Endothelial cell (in vitro differentiated cells): ENCODE results near the gene MYO9B. TPM values are rescaled to one million over a fixed set of nuclear protein-coding genes. Genes with fewer than 3 reads are reported as not detected.

ENCODE experiments used
- DNase-seq: peaks from one replicate; pipeline ENCODE4 v3.0.0; 2021; ENCODE audit warnings: low spot score
- H3K27ac Mint-ChIP-seq: one replicate; pipeline ENCODE4 v1.8.0; 2021; ENCODE audit warnings: mixed read lengths, inconsistent platforms; ENCODE audit not compliant: unreplicated experiment
- H3K27me3 Mint-ChIP-seq: one replicate; pipeline ENCODE4 v1.8.0; 2021; ENCODE audit warnings: mild to moderate bottlenecking, moderate library complexity, mixed read lengths, inconsistent platforms; ENCODE audit not compliant: unreplicated experiment
- H3K36me3 Mint-ChIP-seq: one replicate; pipeline ENCODE4 v1.8.0; 2021; ENCODE audit warnings: mild to moderate bottlenecking, low read depth, mixed read lengths, inconsistent platforms; ENCODE audit not compliant: unreplicated experiment
- H3K4me1 Mint-ChIP-seq: one replicate; pipeline ENCODE4 v1.8.0; 2021; ENCODE audit warnings: mild to moderate bottlenecking, mixed read lengths, inconsistent platforms; ENCODE audit not compliant: unreplicated experiment
- H3K4me3 Mint-ChIP-seq: one replicate; pipeline ENCODE4 v1.8.0; 2021; ENCODE audit warnings: mild to moderate bottlenecking, mixed read lengths, inconsistent platforms; ENCODE audit not compliant: unreplicated experiment
- H3K9me3 Mint-ChIP-seq: one replicate; pipeline ENCODE4 v1.8.0; 2021; ENCODE audit warnings: mixed read lengths, inconsistent platforms; ENCODE audit not compliant: unreplicated experiment
- total RNA-seq: library from RNA; stranded (reverse); fragmentation: NEBNext Ultra II Directional; extraction: Animal tissue kit (Norgen Biotek cat#: 25700); gene quantifications from one replicate; pipeline ENCODE4 v1.2.1, GENCODE V29; 2021; ENCODE audit not compliant: unreplicated experiment
- TF ChIP-seq, protein P1 (sequence below): fragments of 200-600 bp; sonication (generic); IDR thresholded peaks from one replicate; pipeline ENCODE4 v1.5.0; 2021; ENCODE audit warnings: antibody characterized with exemption; ENCODE audit not compliant: unreplicated experiment

MYO9B gene
- total RNA-seq, 1 donor from 2014 or later: 62.4 TPM

DNA sequence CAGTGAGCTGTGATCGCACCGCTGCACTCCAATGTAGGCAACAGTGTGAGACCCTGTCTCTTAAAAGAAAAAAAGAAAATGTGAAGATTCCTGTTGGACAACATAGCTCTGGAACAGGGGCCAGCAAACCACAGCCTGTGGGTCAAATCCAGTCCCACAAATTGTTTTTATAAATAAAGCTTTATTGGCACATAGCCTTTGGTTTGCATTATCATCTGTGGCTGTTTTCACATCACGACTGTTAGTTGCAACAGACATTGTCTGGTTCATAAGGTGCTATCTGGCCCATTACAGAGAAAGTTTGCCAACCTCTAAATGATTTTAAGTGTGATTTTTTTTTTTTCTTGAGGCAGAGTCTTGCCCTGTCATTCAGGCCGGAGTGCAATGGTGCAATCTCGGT is 90.1 kb downstream of the MYO9B start:
- no peak overlapping the region for H3K27ac Mint-ChIP-seq
- H3K9me3 Mint-ChIP-seq: no peaks in the 10 kb centered on the region
- H3K36me3 Mint-ChIP-seq: peaks cover 36% of the 10 kb centered on the region
- TF ChIP-seq, protein P1, sequence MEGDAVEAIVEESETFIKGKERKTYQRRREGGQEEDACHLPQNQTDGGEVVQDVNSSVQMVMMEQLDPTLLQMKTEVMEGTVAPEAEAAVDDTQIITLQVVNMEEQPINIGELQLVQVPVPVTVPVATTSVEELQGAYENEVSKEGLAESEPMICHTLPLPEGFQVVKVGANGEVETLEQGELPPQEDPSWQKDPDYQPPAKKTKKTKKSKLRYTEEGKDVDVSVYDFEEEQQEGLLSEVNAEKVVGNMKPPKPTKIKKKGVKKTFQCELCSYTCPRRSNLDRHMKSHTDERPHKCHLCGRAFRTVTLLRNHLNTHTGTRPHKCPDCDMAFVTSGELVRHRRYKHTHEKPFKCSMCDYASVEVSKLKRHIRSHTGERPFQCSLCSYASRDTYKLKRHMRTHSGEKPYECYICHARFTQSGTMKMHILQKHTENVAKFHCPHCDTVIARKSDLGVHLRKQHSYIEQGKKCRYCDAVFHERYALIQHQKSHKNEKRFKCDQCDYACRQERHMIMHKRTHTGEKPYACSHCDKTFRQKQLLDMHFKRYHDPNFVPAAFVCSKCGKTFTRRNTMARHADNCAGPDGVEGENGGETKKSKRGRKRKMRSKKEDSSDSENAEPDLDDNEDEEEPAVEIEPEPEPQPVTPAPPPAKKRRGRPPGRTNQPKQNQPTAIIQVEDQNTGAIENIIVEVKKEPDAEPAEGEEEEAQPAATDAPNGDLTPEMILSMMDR: no peak
- H3K4me1 Mint-ChIP-seq: no peaks in the 10 kb centered on the region
- no peak for DNase-seq
- H3K4me3 Mint-ChIP-seq: no peak overlapping the region
- H3K27me3 Mint-ChIP-seq: peaks cover 1% of the 10 kb centered on the region

DNA sequence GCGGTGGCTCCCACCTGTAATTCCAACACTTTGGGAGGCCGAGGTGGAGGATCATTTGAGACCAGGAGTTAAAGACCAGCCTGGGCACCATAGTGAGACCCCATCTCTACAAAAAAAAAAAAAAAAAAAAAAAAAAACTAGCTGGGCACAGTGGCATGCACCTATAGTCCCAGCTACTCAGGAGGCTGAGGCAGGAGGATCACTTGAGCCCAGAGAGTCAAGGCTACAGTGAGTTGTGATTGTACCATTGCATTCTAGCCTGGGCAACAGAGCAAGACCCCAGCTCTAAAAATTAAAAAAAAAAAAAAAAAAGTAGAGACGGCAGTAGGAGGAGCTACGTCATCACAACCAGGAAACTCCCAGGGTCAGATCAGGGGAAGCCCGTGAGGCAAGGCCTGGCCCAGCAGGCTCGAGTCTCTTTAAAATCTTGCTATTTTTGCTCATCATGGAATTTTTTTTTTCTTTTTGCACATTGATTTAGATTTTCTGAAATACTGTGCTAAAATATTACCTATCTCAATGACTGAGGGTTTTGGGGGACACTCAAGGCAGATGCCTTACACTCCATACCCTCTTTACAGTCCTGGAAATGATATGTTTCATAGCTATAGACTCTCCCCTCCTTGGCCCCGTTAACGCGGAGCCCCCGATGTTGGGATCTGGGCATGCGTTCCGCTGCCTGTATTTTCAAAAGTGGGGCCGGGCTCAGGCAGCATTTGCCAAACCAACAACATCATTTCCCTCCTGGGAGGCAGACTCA is 95.1 kb downstream of the MYO9B start:
- Mint-ChIP-seq H3K27ac (no peak overlapping the region), H3K9me3 (no peaks in the 10 kb centered on the region), H3K4me1 (no peaks in the 10 kb centered on the region)

DNA sequence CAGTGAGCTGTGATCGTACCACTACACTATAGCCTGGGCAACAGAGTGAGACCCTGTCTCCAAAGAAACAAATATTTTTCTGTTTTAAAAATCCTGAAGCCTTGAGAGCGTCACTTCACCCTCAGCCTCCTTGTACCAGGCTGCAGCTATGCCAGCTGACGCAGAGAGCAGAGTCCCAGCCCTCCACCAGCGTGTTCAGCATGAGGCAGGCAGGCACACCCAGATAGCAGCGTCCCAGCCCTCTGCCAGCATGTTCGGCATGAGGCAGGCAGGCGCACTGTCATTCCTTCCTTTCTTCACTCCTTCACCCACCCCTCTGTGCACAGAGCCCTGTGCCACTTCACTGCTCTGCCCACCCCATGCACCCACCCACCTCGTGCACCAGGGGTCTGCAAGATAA is 96.3 kb downstream of the MYO9B start:
- H3K4me1 Mint-ChIP-seq: no peaks in the 10 kb centered on the region
- H3K27me3 Mint-ChIP-seq: peaks cover 3% of the 10 kb centered on the region
- peaks cover 21% of the 10 kb centered on the region for H3K36me3 Mint-ChIP-seq
- H3K27ac Mint-ChIP-seq: no peak overlapping the region
- no peaks in the 10 kb centered on the region for H3K9me3 Mint-ChIP-seq
- TF ChIP-seq, protein P1: no peak
- no peak overlapping the region for H3K4me3 Mint-ChIP-seq
- DNase-seq: no peak

More for the DNA sequence above, 95.1 kb downstream of the MYO9B start:
- peaks cover 17% of the 10 kb centered on the region for H3K36me3 Mint-ChIP-seq
- H3K27me3 Mint-ChIP-seq: peaks cover 3% of the 10 kb centered on the region
- no peak overlapping the region for H3K4me3 Mint-ChIP-seq
- TF ChIP-seq, protein P1: no peak
- no peak for DNase-seq

DNA sequence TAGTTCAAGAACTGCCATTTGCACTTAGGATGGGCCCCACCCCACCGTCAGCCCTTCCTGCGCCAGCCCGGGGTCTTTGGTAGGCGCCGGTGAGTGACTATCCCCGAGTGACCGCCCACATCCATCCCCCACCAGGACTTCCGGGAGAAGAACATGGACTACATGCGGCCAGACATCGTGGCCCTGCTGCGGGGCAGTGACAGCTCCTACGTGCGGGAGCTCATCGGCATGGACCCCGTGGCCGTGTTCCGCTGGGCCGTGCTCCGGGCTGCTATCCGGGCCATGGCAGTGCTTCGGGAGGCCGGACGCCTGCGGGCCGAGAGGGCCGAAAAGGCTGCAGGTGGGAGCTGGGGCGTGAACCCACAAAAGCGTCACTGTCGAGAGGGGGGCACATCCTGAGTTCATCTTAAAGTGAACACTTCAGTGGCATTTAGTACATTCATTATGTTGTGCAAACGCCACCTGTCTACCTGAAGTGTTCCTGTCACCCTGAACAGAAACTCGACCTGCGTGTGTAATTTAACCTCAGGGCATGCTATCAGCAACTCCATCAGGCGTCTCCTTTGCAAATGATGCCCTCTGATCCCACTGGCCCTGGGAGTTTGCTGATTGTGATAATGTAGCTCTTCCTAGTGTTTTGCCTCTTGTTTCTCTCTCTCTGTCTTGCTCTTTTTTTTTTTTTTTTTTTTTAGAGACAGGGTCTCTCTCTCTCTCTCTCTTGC is 97.2 kb downstream of the MYO9B start:
- peaks cover 19% of the 10 kb centered on the region for H3K36me3 Mint-ChIP-seq
- TF ChIP-seq, protein P1: no peak
- peak overlapping the region; percentile 9 for H3K4me3 Mint-ChIP-seq

DNA sequence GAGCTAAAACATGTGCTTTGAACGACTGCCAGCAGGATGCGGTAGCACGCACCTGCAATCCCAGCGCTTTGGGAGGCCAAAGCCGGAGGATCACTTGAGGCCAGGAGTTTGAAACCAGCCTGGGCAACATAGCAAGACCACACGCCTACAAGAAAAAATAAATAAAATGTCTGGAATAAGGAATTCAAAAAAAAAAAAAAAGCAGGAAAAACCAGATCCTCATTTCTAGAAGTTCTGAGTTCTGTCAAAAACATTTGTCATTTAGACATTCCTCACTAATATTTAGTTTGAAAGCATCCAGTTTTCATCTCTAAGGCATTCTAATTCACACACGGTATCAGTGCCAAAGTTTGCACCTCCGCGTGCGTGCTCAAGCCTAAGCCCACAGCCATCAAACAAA is 102.7 kb downstream of the MYO9B start:
- Mint-ChIP-seq H3K4me3 (no peak overlapping the region), H3K9me3 (no peaks in the 10 kb centered on the region), H3K27me3 (peaks cover 2% of the 10 kb centered on the region), H3K27ac (no peak overlapping the region), H3K36me3 (peaks cover 13% of the 10 kb centered on the region), H3K4me1 (no peaks in the 10 kb centered on the region)
- TF ChIP-seq, protein P1: no peak
- no peak for DNase-seq

More for the DNA sequence above, 97.2 kb downstream of the MYO9B start:
- no peak overlapping the region for H3K27ac Mint-ChIP-seq
- no peaks in the 10 kb centered on the region for H3K4me1 Mint-ChIP-seq
- no peak for DNase-seq
- peaks cover 3% of the 10 kb centered on the region for H3K27me3 Mint-ChIP-seq
- no peaks in the 10 kb centered on the region for H3K9me3 Mint-ChIP-seq
